ENCODE measurements around the gene HEPACAM2. TPM values are rescaled to one million over a fixed set of nuclear protein-coding genes. Genes with fewer than 3 reads are reported as not detected.

The HEPACAM2 gene
- total and polyA plus RNA-seq, 2 of the 8 experiments (the other 6 are each of a cell fraction or from before 2014, with no cell fraction given), result not detected

- DNase-seq (ENCODE audit: low read depth in 1 of 2, low spot score in 2 of 2), result no peak
- Histone ChIP-seq H3K27ac (ENCODE audit: low read depth, low read length) (no peak overlapping the region), H2BK120ac (replicated peaks; ENCODE audit: low read depth, low read length) (no peak overlapping the region), H3K79me2 (ENCODE audit: control insufficient read depth in 1 of 2, insufficient read depth in 2 of 2, low read length in 2 of 2) (peaks cover 0 to 3% of the 10 kb centered on the region in 2 experiments; a peak in 1 of 4 replicates), H3K4ac (replicated peaks; ENCODE audit: insufficient read length, low read depth, low read length) (no peak overlapping the region), H3K79me1 (ENCODE audit: low read depth, low read length) (no peaks in the 10 kb centered on the region), H3K23me2 (ENCODE audit: low read depth, low read length) (no peaks in the 10 kb centered on the region), H3K18ac (ENCODE audit: extremely low read depth, low read length) (no peak overlapping the region), H3K56ac (replicated peaks; ENCODE audit: insufficient read length, low read depth, low read length) (no peak overlapping the region), H3K4me2 (ENCODE audit: insufficient read depth in 1 of 2, low read depth in 2 of 2, low read length in 2 of 2) (no peak overlapping the region), H2BK5ac (ENCODE audit: low read depth, low read length) (no peak overlapping the region), H4K5ac (ENCODE audit: insufficient read length, low read depth, low read length) (no peak overlapping the region), H3K4me3 (ENCODE audit: extremely low read depth in 1 of 4, insufficient read depth in 2 of 4, low read depth in 3 of 4, low read length in 4 of 4) (no peak overlapping the region), H4K8ac (ENCODE audit: extremely low read depth, insufficient read depth, low read length) (no peak overlapping the region), H2BK12ac (ENCODE audit: low read depth, low read length) (no peak overlapping the region), H3K36me3 (ENCODE audit: control insufficient read depth in 2 of 4, insufficient read depth in 4 of 4, low read length in 3 of 4) (no peaks in the 10 kb centered on the region), H3K27me3 (replicated peaks in 1 of 4; ENCODE audit: control insufficient read depth in 3 of 4, extremely low read depth in 1 of 4, insufficient read depth in 3 of 4, low read length in 3 of 4) (no peaks in the 10 kb centered on the region), H3K9me3 (ENCODE audit: insufficient read depth in 2 of 2, low read depth in 1 of 2, low read length in 1 of 2) (no peaks in the 10 kb centered on the region), H2BK15ac (ENCODE audit: low read length) (no peak overlapping the region), H4K91ac (replicated peaks; ENCODE audit: insufficient read length, low read length) (no peak overlapping the region), H2AK5ac (ENCODE audit: low read depth, low read length) (no peak overlapping the region), H3K4me1 (replicated peaks in 1 of 4; ENCODE audit: control insufficient read depth in 3 of 4, insufficient read depth in 4 of 4, low read length in 3 of 4) (no peaks in the 10 kb centered on the region), H2BK20ac (ENCODE audit: low read length) (no peak overlapping the region), H2AFZ (ENCODE audit: low read length) (no peak overlapping the region), H4K20me1 (replicated peaks in 1 of 2; ENCODE audit: control insufficient read depth in 1 of 2, insufficient read depth in 2 of 2, low read length in 2 of 2) (no peaks in the 10 kb centered on the region), H3K14ac (ENCODE audit: insufficient read length) (no peak overlapping the region), H3K23ac (ENCODE audit: insufficient read length) (no peak overlapping the region), H3K9ac (replicated peaks in 1 of 4; ENCODE audit: extremely low read depth in 1 of 4, low read depth in 3 of 4, low read length in 3 of 4) (no peak overlapping the region)
- no peak for TF ChIP-seq EP300 (IDR thresholded peaks at IDR 0.05; ENCODE audit: borderline replicate concordance in 1 of 2, low read depth in 2 of 2, low read length in 2 of 2)
- TF ChIP-seq USF2 (IDR thresholded peaks at IDR 0.05; ENCODE audit: low read length), result no peak
- TF ChIP-seq SRF (IDR thresholded peaks at IDR 0.05; ENCODE audit: low read depth, low read length), result no peak
- TF ChIP-seq GABPA (IDR thresholded peaks at IDR 0.05; ENCODE audit: borderline replicate concordance, insufficient read depth, low read length), result no peak
- TF ChIP-seq SP1 (IDR thresholded peaks at IDR 0.05; ENCODE audit: low read depth, low read length), result no peak
- FAIRE-seq, result no peak
- WGBS, 2 experiments (ENCODE audit: extremely low coverage in 1 of 2, insufficient coverage in 1 of 2, insufficient read length in 1 of 2, insufficient replicate concordance in 2 of 2, low coverage in 1 of 2, low lambda C conversion rate in 2 of 2, missing lambda C conversion rate in 1 of 2), result 91% methylated on average over 4 of the region's 4 CpGs; no CpG with 5 or more reads in 1 of the 2 experiments
- ChIA-PET CTCF (ENCODE audit: partially characterized antibody) (interaction anchor here (1.0 to 3.5 kb wide), 3 partner anchors 11 to 311 kb away, joined by 3 to 17 read pairs (median 15); no protein-coding TSS in a partner anchor), POLR2A (ENCODE audit: partially characterized antibody) (no interaction called here)
Measured at GRCh38 chr7:93239824-93240223, 13.6 kb upstream of the HEPACAM2 start.
